Measurements from ENCODE around the gene SGMS1. TPM values are rescaled to one million over a fixed set of nuclear protein-coding genes. Genes with fewer than 3 reads are reported as not detected.

The SGMS1 gene
- total RNA-seq, 1 donor = 68.0 TPM

- TF ChIP-seq, protein P1, sequence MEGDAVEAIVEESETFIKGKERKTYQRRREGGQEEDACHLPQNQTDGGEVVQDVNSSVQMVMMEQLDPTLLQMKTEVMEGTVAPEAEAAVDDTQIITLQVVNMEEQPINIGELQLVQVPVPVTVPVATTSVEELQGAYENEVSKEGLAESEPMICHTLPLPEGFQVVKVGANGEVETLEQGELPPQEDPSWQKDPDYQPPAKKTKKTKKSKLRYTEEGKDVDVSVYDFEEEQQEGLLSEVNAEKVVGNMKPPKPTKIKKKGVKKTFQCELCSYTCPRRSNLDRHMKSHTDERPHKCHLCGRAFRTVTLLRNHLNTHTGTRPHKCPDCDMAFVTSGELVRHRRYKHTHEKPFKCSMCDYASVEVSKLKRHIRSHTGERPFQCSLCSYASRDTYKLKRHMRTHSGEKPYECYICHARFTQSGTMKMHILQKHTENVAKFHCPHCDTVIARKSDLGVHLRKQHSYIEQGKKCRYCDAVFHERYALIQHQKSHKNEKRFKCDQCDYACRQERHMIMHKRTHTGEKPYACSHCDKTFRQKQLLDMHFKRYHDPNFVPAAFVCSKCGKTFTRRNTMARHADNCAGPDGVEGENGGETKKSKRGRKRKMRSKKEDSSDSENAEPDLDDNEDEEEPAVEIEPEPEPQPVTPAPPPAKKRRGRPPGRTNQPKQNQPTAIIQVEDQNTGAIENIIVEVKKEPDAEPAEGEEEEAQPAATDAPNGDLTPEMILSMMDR (IDR thresholded peaks at IDR 0.05; ENCODE audit: extremely low read depth, low read depth, low read length) = no peak
- H2AFZ ChIP-seq (ENCODE audit: low read length) = no peak overlapping the region
- H3K9me3 ChIP-seq (ENCODE audit: low read depth, low read length) = no peaks in the 10 kb centered on the region
- peaks cover 11% of the 10 kb centered on the region for H4K20me1 ChIP-seq (ENCODE audit: insufficient read depth, low read length)
- DNase-seq (ENCODE audit: insufficient read length, low spot score, missing footprints) = no peak
- peaks cover 2% of the 10 kb centered on the region for H3K79me2 ChIP-seq (ENCODE audit: insufficient read depth, low read length)
- H3K4me2 ChIP-seq (ENCODE audit: insufficient read depth, low read length) = no peak overlapping the region
- no peak overlapping the region for H3K4me3 ChIP-seq (ENCODE audit: insufficient read depth, low read length)
- no peak overlapping the region for H3K27ac ChIP-seq (ENCODE audit: low read depth, low read length)
- H3K27me3 ChIP-seq (ENCODE audit: insufficient read depth, low read length) = no peaks in the 10 kb centered on the region
- peaks cover 12% of the 10 kb centered on the region for H3K4me1 ChIP-seq (ENCODE audit: insufficient read depth, low read length)
- no peaks in the 10 kb centered on the region for H3K36me3 ChIP-seq (ENCODE audit: insufficient read depth, low read length)
Measured at GRCh38 chr10:50513956-50514355, 109.8 kb downstream of the SGMS1 start.

GRCh38 chr10:50512743-50513416, 110.9 kb downstream of the SGMS1 start:
- Histone ChIP-seq H3K4me1 (ENCODE audit: insufficient read depth, low read length) (peaks cover 12% of the 10 kb centered on the region), H3K79me2 (ENCODE audit: insufficient read depth, low read length) (peaks cover 2% of the 10 kb centered on the region), H3K4me3 (ENCODE audit: insufficient read depth, low read length) (no peak overlapping the region), H3K4me2 (ENCODE audit: insufficient read depth, low read length) (no peak overlapping the region), H3K9me3 (ENCODE audit: low read depth, low read length) (no peaks in the 10 kb centered on the region), H3K27ac (ENCODE audit: low read depth, low read length) (no peak overlapping the region), H2AFZ (ENCODE audit: low read length) (no peak overlapping the region), H3K36me3 (ENCODE audit: insufficient read depth, low read length) (no peaks in the 10 kb centered on the region), H4K20me1 (ENCODE audit: insufficient read depth, low read length) (peaks cover 16% of the 10 kb centered on the region), H3K27me3 (ENCODE audit: insufficient read depth, low read length) (no peaks in the 10 kb centered on the region)
- DNase-seq (ENCODE audit: insufficient read length, low spot score, missing footprints) = no peak
- TF ChIP-seq, protein P1 (IDR thresholded peaks at IDR 0.05; ENCODE audit: extremely low read depth, low read depth, low read length) = no peak

DNA sequence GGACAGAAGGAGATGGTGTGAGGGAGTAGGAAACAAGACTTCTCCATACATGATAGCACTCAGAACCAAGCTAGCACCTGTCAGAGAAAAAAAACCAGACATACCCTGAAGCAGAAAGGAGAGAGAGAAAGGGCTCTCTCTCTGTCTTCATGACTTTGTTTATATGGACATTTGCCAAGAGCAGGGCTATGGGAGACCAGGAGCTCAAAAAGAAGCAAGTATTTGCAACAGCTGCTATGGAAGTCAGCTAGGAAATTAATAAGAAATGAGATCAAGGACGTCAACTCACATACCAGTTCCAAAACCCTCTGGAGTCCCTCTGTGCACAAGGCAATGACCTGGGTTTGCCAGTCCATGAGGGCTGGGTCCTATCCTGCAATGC, 111.6 kb downstream of the SGMS1 start:
- H3K27ac ChIP-seq (ENCODE audit: low read depth, low read length) = no peak overlapping the region
- H3K9me3 ChIP-seq (ENCODE audit: low read depth, low read length) = no peaks in the 10 kb centered on the region
- H3K4me2 ChIP-seq (ENCODE audit: insufficient read depth, low read length) = no peak overlapping the region
- H3K4me3 ChIP-seq (ENCODE audit: insufficient read depth, low read length) = no peak overlapping the region
- H3K79me2 ChIP-seq (ENCODE audit: insufficient read depth, low read length) = peaks cover 2% of the 10 kb centered on the region
- H2AFZ ChIP-seq (ENCODE audit: low read length) = no peak overlapping the region
- peaks cover 16% of the 10 kb centered on the region for H4K20me1 ChIP-seq (ENCODE audit: insufficient read depth, low read length)
- TF ChIP-seq, protein P1 (IDR thresholded peaks at IDR 0.05; ENCODE audit: extremely low read depth, low read depth, low read length) = no peak
- H3K27me3 ChIP-seq (ENCODE audit: insufficient read depth, low read length) = no peaks in the 10 kb centered on the region
- H3K4me1 ChIP-seq (ENCODE audit: insufficient read depth, low read length) = peaks cover 12% of the 10 kb centered on the region
- H3K36me3 ChIP-seq (ENCODE audit: insufficient read depth, low read length) = no peaks in the 10 kb centered on the region
- no peak for DNase-seq (ENCODE audit: insufficient read length, low spot score, missing footprints)

- H3K79me2 ChIP-seq (ENCODE audit: insufficient read depth, low read length) = peaks cover 2% of the 10 kb centered on the region
- H3K36me3 ChIP-seq (ENCODE audit: insufficient read depth, low read length) = no peaks in the 10 kb centered on the region
- H4K20me1 ChIP-seq (ENCODE audit: insufficient read depth, low read length) = peaks cover 16% of the 10 kb centered on the region
- TF ChIP-seq, protein P1 (IDR thresholded peaks at IDR 0.05; ENCODE audit: extremely low read depth, low read depth, low read length) = no peak
- DNase-seq (ENCODE audit: insufficient read length, low spot score, missing footprints) = no peak
- H3K4me1 ChIP-seq (ENCODE audit: insufficient read depth, low read length) = peaks cover 12% of the 10 kb centered on the region
- no peak overlapping the region for H3K27ac ChIP-seq (ENCODE audit: low read depth, low read length)
- no peak overlapping the region for H2AFZ ChIP-seq (ENCODE audit: low read length)
- no peaks in the 10 kb centered on the region for H3K9me3 ChIP-seq (ENCODE audit: low read depth, low read length)
- no peak overlapping the region for H3K4me3 ChIP-seq (ENCODE audit: insufficient read depth, low read length)
- H3K4me2 ChIP-seq (ENCODE audit: insufficient read depth, low read length) = no peak overlapping the region
- no peaks in the 10 kb centered on the region for H3K27me3 ChIP-seq (ENCODE audit: insufficient read depth, low read length)
Measured at GRCh38 chr10:50511492-50512213, 112.1 kb downstream of the SGMS1 start.
